Liver (tissue), 3 donors: ENCODE results near the gene MMS22L.

Source experiments
- ATF3 ChIP-seq: IDR thresholded peaks from 2 replicates; pipeline ENCODE4 v1.6.1; 2016; ENCODE audit warnings: antibody characterized with exemption
- EGR1 ChIP-seq, 2 donors: IDR thresholded peaks; 2 replicates each; pipeline ENCODE4 v1.6.1; 2016 to 2018; ENCODE audit warnings: antibody characterized with exemption in 2 of 2, low read depth in 2 of 2
- FOXA1 ChIP-seq: IDR thresholded peaks from 2 replicates; pipeline ENCODE4 v1.6.1; 2016; ENCODE audit warnings: antibody characterized with exemption
- GABPA ChIP-seq, 2 donors: IDR thresholded peaks in 1 of 2; conservative IDR thresholded peaks in 1 of 2; 2 replicates each; pipeline ENCODE4 v1.6.1; 2016; ENCODE audit warnings: antibody characterized with exemption in 2 of 2, mild to moderate bottlenecking in 1 of 2, moderate library complexity in 1 of 2
- HNF4A ChIP-seq, 2 donors: conservative IDR thresholded peaks; 2 replicates each; pipeline ENCODE4 v1.6.1; 2016; ENCODE audit warnings: antibody characterized with exemption in 2 of 2, mild to moderate bottlenecking in 2 of 2
- JUND ChIP-seq, 2 donors: IDR thresholded peaks; 2 replicates each; pipeline ENCODE4 v1.6.1; 2016; ENCODE audit warnings: antibody characterized with exemption in 2 of 2
- MAX ChIP-seq: IDR thresholded peaks from 2 replicates; pipeline ENCODE4 v1.6.1; 2016; ENCODE audit warnings: antibody characterized with exemption
- RAD21 ChIP-seq, 2 donors: IDR thresholded peaks; 2 replicates each; pipeline ENCODE4 v1.6.1; 2016; ENCODE audit warnings: antibody characterized with exemption in 2 of 2, mild to moderate bottlenecking in 2 of 2
- REST ChIP-seq: IDR thresholded peaks from 2 replicates; pipeline ENCODE4 v1.6.1; 2016; ENCODE audit warnings: antibody characterized with exemption, mild to moderate bottlenecking
- RXRA ChIP-seq, 2 donors: IDR thresholded peaks; 2 replicates each; pipeline ENCODE4 v1.6.1; 2017 to 2018; ENCODE audit warnings: antibody characterized with exemption in 2 of 2, mild to moderate bottlenecking in 1 of 2
- SP1 ChIP-seq: IDR thresholded peaks from 2 replicates; pipeline ENCODE4 v1.6.1; 2018; ENCODE audit warnings: antibody characterized with exemption, mild to moderate bottlenecking
- TAF1 ChIP-seq: conservative IDR thresholded peaks from 2 replicates; pipeline ENCODE4 v1.6.1; 2016; ENCODE audit warnings: antibody characterized with exemption, mild to moderate bottlenecking
- YY1 ChIP-seq: IDR thresholded peaks from 2 replicates; pipeline ENCODE4 v1.6.1; 2016; ENCODE audit warnings: antibody characterized with exemption, mild to moderate bottlenecking
- TF ChIP-seq, protein P1 (sequence below): fragments of 150-350 bp; IDR thresholded peaks from 2 replicates; pipeline ENCODE4 v1.5.1; 2017; ENCODE audit warnings: improper control_type of control experiment, low read depth, low read length; ENCODE audit not compliant: missing input control
- donor health status: healthy.
- donor health status: healthy.

GRCh38 chr6:97291896-97292295 is 8.9 kb upstream of the MMS22L start:
- TF ChIP-seq TAF1 (no peak), SP1 (no peak), GABPA (IDR thresholded peaks at IDR 0.05 in 1 of 2, conservative IDR thresholded peaks at IDR 0.05 in 1 of 2) (no peak), RAD21 (IDR thresholded peaks at IDR 0.05) (no peak), YY1 (no peak), REST (no peak), MAX (no peak), ATF3 (no peak), EGR1 (IDR thresholded peaks at IDR 0.05; ENCODE audit: low read depth in 2 of 2) (no peak), HNF4A (conservative IDR thresholded peaks at IDR 0.05) (no peak), FOXA1 (no peak), JUND (IDR thresholded peaks at IDR 0.05) (no peak), RXRA (IDR thresholded peaks at IDR 0.05) (no peak)
- TF ChIP-seq, protein P1, sequence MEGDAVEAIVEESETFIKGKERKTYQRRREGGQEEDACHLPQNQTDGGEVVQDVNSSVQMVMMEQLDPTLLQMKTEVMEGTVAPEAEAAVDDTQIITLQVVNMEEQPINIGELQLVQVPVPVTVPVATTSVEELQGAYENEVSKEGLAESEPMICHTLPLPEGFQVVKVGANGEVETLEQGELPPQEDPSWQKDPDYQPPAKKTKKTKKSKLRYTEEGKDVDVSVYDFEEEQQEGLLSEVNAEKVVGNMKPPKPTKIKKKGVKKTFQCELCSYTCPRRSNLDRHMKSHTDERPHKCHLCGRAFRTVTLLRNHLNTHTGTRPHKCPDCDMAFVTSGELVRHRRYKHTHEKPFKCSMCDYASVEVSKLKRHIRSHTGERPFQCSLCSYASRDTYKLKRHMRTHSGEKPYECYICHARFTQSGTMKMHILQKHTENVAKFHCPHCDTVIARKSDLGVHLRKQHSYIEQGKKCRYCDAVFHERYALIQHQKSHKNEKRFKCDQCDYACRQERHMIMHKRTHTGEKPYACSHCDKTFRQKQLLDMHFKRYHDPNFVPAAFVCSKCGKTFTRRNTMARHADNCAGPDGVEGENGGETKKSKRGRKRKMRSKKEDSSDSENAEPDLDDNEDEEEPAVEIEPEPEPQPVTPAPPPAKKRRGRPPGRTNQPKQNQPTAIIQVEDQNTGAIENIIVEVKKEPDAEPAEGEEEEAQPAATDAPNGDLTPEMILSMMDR: no peak
